Activated T-cell treated with anti-CD3 and anti-CD28 coated beads for 48 hours (primary cell): ENCODE measurements around the gene SLC17A9.
A peak's percentile ranks its signal among the peaks of the same experiment; 100 is the strongest.

Experiments used
- DNase-seq: peaks from one replicate; pipeline ENCODE4 v3.0.0-alpha.2; 2020; ENCODE audit warnings: low read depth

The SLC17A9 gene

GRCh38 chr20:63003546-63003945 lies 51.0 kb downstream of the SLC17A9 start:
- DNase-seq: no peak

GRCh38 chr20:63004607-63005364 lies 52.3 kb downstream of the SLC17A9 start:
- no peak for DNase-seq

- DNase-seq: no peak
Observed at GRCh38 chr20:63005365-63005861, 52.9 kb downstream of the SLC17A9 start.

GRCh38 chr20:63005862-63006539 lies 53.5 kb downstream of the SLC17A9 start:
- DNase-seq: no peak

- DNase-seq: no peak
Observed at GRCh38 chr20:63006540-63007359, 54.2 kb downstream of the SLC17A9 start, which contains the start of gene BHLHE23. BHLHE23 (minus strand) TSS chr20:63006964; CDS start chr20:63006774, 190 bp downstream.

GRCh38 chr20:63007360-63007645 lies 54.8 kb downstream of the SLC17A9 start:
- DNase-seq: no peak

GRCh38 chr20:63007646-63008488 lies 55.4 kb downstream of the SLC17A9 start:
- no peak for DNase-seq

GRCh38 chr20:63008541-63009044 lies 56.1 kb downstream of the SLC17A9 start:
- no peak for DNase-seq

- peak; percentile 79 for DNase-seq
Observed at GRCh38 chr20:63009045-63009961, 56.8 kb downstream of the SLC17A9 start.

- DNase-seq: peak; percentile 61
Observed at GRCh38 chr20:63009988-63010769, 57.7 kb downstream of the SLC17A9 start.

GRCh38 chr20:63011798-63012197 lies 59.3 kb downstream of the SLC17A9 start:
- no peak for DNase-seq

- DNase-seq: no peak
Observed at GRCh38 chr20:63013207-63013606, 60.7 kb downstream of the SLC17A9 start.

- DNase-seq: no peak
Observed at GRCh38 chr20:63014287-63014686, 61.8 kb downstream of the SLC17A9 start.

- no peak for DNase-seq
Observed at GRCh38 chr20:63014710-63015109, 62.2 kb downstream of the SLC17A9 start.

GRCh38 chr20:63015147-63015661 lies 62.7 kb downstream of the SLC17A9 start:
- DNase-seq: no peak

GRCh38 chr20:63015662-63016361 lies 63.3 kb downstream of the SLC17A9 start:
- DNase-seq: no peak

GRCh38 chr20:63016514-63017075 lies 64.1 kb downstream of the SLC17A9 start:
- DNase-seq: no peak

GRCh38 chr20:63017076-63017825 lies 64.7 kb downstream of the SLC17A9 start:
- no peak for DNase-seq
